Measurements from ENCODE around the gene HTR6. TPM values are rescaled to one million over a fixed set of nuclear protein-coding genes. Genes with fewer than 3 reads are reported as not detected.

HTR6 gene
- total RNA-seq, 1 donor from 2014 or later: not detected

DNA sequence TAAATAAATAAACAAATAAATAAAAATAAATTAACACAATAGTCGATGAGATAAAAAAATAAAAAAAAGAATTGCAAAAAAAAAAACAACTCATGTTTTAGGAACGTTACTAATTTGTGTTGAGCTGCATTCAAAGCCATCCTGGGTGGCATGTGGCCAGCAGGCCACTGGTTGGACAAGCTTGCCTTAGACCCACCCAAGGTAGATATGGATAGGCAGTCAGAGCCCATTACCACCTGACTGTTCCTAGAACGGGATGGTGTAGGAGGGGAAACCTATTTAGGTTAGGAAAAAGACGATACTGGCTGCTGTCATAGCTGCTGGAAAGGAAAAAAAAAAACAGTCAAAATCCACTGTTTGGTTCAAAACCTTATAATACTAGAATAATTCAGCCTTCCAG is 40.8 kb downstream of the HTR6 start:
- Mint-ChIP-seq H3K27ac (ENCODE audit: unreplicated experiment) (no peak overlapping the region), H3K4me3 (ENCODE audit: unreplicated experiment) (no peak overlapping the region), H3K27me3 (ENCODE audit: unreplicated experiment) (no peaks in the 10 kb centered on the region), H3K36me3 (ENCODE audit: low read depth, unreplicated experiment) (no peaks in the 10 kb centered on the region), H3K4me1 (ENCODE audit: unreplicated experiment) (peaks cover 2% of the 10 kb centered on the region), H3K9me3 (ENCODE audit: unreplicated experiment) (no peaks in the 10 kb centered on the region)
- TF ChIP-seq, protein P1, sequence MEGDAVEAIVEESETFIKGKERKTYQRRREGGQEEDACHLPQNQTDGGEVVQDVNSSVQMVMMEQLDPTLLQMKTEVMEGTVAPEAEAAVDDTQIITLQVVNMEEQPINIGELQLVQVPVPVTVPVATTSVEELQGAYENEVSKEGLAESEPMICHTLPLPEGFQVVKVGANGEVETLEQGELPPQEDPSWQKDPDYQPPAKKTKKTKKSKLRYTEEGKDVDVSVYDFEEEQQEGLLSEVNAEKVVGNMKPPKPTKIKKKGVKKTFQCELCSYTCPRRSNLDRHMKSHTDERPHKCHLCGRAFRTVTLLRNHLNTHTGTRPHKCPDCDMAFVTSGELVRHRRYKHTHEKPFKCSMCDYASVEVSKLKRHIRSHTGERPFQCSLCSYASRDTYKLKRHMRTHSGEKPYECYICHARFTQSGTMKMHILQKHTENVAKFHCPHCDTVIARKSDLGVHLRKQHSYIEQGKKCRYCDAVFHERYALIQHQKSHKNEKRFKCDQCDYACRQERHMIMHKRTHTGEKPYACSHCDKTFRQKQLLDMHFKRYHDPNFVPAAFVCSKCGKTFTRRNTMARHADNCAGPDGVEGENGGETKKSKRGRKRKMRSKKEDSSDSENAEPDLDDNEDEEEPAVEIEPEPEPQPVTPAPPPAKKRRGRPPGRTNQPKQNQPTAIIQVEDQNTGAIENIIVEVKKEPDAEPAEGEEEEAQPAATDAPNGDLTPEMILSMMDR (IDR thresholded peaks at IDR 0.05; ENCODE audit: unreplicated experiment): no peak
- DNase-seq (ENCODE audit: low spot score): no peak

DNA sequence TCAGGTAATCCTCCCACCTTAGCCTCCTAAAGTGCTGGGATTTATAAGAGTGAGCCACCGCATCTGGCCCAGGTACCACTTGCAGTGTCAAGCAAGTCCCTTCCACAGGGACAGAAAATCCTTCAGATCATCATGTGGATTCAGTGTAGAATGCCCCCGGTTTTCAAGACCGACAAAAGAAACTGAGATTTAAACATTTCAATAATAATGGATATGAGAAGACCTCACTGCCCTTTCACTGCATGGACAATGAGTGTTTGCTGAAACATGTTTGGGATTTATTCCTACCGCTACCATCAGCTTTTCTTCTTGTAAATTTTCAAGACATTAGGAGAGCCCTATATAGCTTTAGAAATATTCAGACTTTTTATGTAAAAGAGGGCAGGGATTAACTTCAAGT is 41.5 kb downstream of the HTR6 start:
- H3K4me1 Mint-ChIP-seq (ENCODE audit: unreplicated experiment): peaks cover 2% of the 10 kb centered on the region
- H3K27ac Mint-ChIP-seq (ENCODE audit: unreplicated experiment): no peak overlapping the region
- no peaks in the 10 kb centered on the region for H3K36me3 Mint-ChIP-seq (ENCODE audit: low read depth, unreplicated experiment)
- H3K9me3 Mint-ChIP-seq (ENCODE audit: unreplicated experiment): no peaks in the 10 kb centered on the region
- TF ChIP-seq, protein P1 (IDR thresholded peaks at IDR 0.05; ENCODE audit: unreplicated experiment): no peak
- no peaks in the 10 kb centered on the region for H3K27me3 Mint-ChIP-seq (ENCODE audit: unreplicated experiment)
- DNase-seq (ENCODE audit: low spot score): no peak
- no peak overlapping the region for H3K4me3 Mint-ChIP-seq (ENCODE audit: unreplicated experiment)

DNA sequence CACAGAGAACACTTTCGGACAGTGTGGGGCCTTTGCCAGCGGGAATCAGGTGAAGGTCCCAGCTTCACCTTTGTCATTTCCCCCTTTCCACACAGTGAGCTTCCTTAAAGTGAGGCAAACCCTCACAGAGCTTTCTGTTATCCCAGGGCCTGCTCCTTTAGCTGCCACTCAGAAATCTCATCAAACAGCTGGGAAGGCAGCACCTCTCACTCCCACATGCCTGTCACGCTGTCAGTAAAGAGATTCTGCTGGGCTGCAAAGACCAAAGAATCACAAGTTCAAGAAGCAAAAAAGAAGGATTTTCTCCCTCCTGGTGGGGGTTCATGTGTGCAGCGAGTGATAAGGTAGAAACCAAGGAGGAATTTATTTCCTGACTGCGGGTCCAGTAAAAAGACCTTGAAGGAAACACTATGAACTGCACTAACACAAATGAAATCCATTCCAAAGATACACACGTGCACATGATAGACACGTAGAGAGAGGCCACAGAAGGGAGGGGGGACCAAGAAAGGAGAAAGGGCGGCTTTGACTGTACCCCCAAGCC is 44.0 kb downstream of the HTR6 start:
- Mint-ChIP-seq H3K9me3 (ENCODE audit: unreplicated experiment) (no peaks in the 10 kb centered on the region), H3K4me1 (ENCODE audit: unreplicated experiment) (peaks cover 2% of the 10 kb centered on the region), H3K27ac (ENCODE audit: unreplicated experiment) (no peak overlapping the region), H3K27me3 (ENCODE audit: unreplicated experiment) (no peaks in the 10 kb centered on the region), H3K4me3 (ENCODE audit: unreplicated experiment) (no peak overlapping the region), H3K36me3 (ENCODE audit: low read depth, unreplicated experiment) (no peaks in the 10 kb centered on the region)
- TF ChIP-seq, protein P1 (IDR thresholded peaks at IDR 0.05; ENCODE audit: unreplicated experiment): no peak
- no peak for DNase-seq (ENCODE audit: low spot score)

DNA sequence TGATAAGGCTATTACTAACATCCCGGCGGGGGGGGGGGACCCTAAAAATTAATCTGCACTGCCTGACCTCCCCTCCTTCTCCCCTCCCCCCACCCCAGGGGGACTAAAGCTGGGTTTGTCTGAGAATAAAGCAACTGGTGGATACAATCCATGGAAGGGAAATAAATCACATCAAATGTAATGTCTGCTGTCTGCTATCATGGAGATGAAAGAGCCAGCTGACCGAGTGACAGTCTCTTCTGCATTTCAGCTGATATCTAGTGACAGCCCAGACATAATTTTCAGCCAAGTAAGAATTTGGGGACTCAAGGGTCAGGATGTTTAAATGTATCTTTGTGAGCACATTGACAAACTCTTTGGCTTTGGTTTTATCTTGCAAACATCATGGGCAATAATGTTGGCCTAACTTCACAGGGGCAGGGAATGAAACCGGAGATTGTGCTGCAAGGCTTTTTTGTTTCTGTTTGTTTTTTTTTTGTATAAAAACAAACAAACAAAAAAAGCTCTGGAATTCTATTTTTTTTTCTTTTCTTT is 44.7 kb downstream of the HTR6 start:
- Mint-ChIP-seq H3K27me3 (ENCODE audit: unreplicated experiment) (no peaks in the 10 kb centered on the region), H3K4me1 (ENCODE audit: unreplicated experiment) (peaks cover 2% of the 10 kb centered on the region), H3K27ac (ENCODE audit: unreplicated experiment) (no peak overlapping the region), H3K4me3 (ENCODE audit: unreplicated experiment) (no peak overlapping the region), H3K36me3 (ENCODE audit: low read depth, unreplicated experiment) (no peaks in the 10 kb centered on the region), H3K9me3 (ENCODE audit: unreplicated experiment) (no peaks in the 10 kb centered on the region)
- DNase-seq (ENCODE audit: low spot score): no peak
- TF ChIP-seq, protein P1 (IDR thresholded peaks at IDR 0.05; ENCODE audit: unreplicated experiment): no peak

DNA sequence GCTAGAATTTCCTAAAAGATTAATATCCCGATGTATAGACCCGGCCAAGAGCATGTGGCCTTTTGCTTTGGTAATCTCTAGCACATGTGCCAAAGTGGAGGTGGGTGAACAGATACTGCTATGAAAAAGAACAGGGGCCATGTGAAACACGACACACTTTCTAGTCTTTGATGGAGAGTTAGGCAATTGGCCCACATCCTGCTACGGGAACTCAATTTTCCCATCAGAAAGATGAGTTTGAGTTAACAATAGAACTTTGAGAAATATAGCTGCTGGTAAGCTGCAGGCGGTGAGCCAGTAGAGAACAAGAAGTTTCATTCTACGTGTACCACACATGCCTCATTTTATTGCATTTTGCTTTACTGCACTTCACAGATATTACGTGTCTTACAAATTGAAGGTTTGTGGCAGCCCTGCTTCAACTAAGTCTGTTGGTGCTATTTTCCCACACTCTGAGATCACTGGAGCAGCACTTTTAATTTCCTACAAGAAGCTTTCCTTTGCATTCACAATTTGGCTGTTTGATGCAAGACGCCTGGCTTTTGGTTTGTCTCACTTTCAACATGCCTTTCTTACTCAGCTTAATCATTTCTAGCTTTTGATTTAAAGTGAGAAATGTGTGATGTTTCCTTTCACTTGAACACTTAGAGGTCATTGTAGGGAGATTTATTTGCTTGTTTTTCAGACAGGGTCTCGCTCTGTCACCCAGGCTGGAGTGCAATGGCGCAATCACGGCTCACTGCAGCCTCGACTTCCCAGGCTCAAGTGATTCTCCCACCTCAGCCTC is 46.3 kb downstream of the HTR6 start:
- TF ChIP-seq, protein P1 (IDR thresholded peaks at IDR 0.05; ENCODE audit: unreplicated experiment): no peak
- no peak overlapping the region for H3K4me3 Mint-ChIP-seq (ENCODE audit: unreplicated experiment)

More for the DNA sequence above, 46.3 kb downstream of the HTR6 start:
- H3K4me1 Mint-ChIP-seq (ENCODE audit: unreplicated experiment): no peaks in the 10 kb centered on the region
- no peaks in the 10 kb centered on the region for H3K36me3 Mint-ChIP-seq (ENCODE audit: low read depth, unreplicated experiment)
- H3K27ac Mint-ChIP-seq (ENCODE audit: unreplicated experiment): no peak overlapping the region
- no peaks in the 10 kb centered on the region for H3K27me3 Mint-ChIP-seq (ENCODE audit: unreplicated experiment)
- no peak for DNase-seq (ENCODE audit: low spot score)
- H3K9me3 Mint-ChIP-seq (ENCODE audit: unreplicated experiment): no peaks in the 10 kb centered on the region
